NB4 (cell line): ENCODE results near the gene TTLL7.

Experiments used
- DNase-seq: peaks from one replicate; pipeline ENCODE4 v3.0.0; 2010; ENCODE audit warnings: low read depth
- H3K4me3 ChIP-seq: one replicate; pipeline ENCODE4 v1.5.1; 2011; ENCODE audit warnings: mild to moderate bottlenecking, low read depth, low read length, moderate library complexity
- MAX ChIP-seq: IDR thresholded peaks from 2 replicates; pipeline ENCODE4 v1.6.1; 2011; ENCODE audit warnings: low read depth, low read length
- MYC ChIP-seq: IDR thresholded peaks from 2 replicates; pipeline ENCODE4 v1.6.1; 2011; ENCODE audit warnings: low read depth, low read length
- POLR2A ChIP-seq: IDR thresholded peaks from 2 replicates; pipeline ENCODE4 v1.6.1; 2011; ENCODE audit warnings: mild to moderate bottlenecking; ENCODE audit not compliant: insufficient read length; ENCODE audit errors: extremely low read depth
- TF ChIP-seq, protein P1 (sequence below): IDR thresholded peaks from one replicate; pipeline ENCODE4 v1.5.1; 2012; ENCODE audit warnings: low read depth, low read length

TTLL7 gene

DNA sequence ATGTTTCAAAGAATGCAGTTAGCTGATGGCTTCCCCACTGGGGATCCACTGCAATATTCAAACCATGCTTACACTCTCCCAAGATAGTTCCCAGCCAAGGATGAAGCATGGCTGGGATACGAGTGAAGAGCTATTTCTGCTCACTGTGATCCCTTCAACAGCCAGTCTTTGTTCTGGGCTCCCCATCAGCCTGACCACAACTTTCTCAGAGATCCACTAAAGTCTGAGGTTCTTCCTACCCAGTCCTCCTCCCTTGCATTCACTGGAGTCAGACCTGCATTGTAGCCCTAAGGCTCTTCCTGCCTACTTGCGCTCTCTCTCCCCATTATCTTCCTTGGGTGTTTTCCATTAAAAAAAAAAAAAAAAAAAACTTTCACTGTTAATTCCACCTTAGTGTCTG is 101.4 kb downstream of the TTLL7 start:
- DNase-seq = no peak
- TF ChIP-seq POLR2A = no peak
- no peak for TF ChIP-seq MYC
- TF ChIP-seq, protein P1, sequence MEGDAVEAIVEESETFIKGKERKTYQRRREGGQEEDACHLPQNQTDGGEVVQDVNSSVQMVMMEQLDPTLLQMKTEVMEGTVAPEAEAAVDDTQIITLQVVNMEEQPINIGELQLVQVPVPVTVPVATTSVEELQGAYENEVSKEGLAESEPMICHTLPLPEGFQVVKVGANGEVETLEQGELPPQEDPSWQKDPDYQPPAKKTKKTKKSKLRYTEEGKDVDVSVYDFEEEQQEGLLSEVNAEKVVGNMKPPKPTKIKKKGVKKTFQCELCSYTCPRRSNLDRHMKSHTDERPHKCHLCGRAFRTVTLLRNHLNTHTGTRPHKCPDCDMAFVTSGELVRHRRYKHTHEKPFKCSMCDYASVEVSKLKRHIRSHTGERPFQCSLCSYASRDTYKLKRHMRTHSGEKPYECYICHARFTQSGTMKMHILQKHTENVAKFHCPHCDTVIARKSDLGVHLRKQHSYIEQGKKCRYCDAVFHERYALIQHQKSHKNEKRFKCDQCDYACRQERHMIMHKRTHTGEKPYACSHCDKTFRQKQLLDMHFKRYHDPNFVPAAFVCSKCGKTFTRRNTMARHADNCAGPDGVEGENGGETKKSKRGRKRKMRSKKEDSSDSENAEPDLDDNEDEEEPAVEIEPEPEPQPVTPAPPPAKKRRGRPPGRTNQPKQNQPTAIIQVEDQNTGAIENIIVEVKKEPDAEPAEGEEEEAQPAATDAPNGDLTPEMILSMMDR = no peak
- TF ChIP-seq MAX = no peak
- no peak overlapping the region for H3K4me3 ChIP-seq

- no peak for TF ChIP-seq POLR2A
- no peak for TF ChIP-seq MAX
- TF ChIP-seq MYC = no peak
- TF ChIP-seq, protein P1 = no peak
- no peak for DNase-seq
- no peak overlapping the region for H3K4me3 ChIP-seq
Measured at GRCh38 chr1:83896299-83896698, 102.6 kb downstream of the TTLL7 start.

DNA sequence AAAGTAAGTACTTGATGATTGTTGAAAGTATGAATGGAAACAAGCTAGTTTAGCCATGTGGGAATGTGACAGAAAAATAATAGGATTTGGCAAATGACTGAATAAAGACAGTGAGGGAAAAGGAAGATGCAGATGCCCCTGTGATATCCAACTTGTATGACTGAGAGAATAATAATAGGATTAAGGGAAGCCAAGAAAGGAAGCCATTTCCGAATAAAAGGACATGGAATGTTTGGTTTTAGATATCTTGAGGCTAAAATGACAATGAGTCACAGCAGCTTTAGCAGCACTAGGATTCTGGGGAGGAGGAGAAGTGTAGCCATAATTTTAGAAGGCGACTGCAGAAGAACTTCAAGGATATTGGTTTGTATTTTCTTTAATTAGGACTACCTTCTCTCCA is 109.2 kb downstream of the TTLL7 start:
- TF ChIP-seq MYC (no peak), POLR2A (no peak), MAX (no peak)
- TF ChIP-seq, protein P1 = no peak
- no peak for DNase-seq

GRCh38 chr1:83887483-83887882 is 111.4 kb downstream of the TTLL7 start:
- no peak overlapping the region for H3K4me3 ChIP-seq
- no peak for DNase-seq
- no peak for TF ChIP-seq POLR2A

More for the DNA sequence above, 109.2 kb downstream of the TTLL7 start:
- H3K4me3 ChIP-seq = no peak overlapping the region

DNA sequence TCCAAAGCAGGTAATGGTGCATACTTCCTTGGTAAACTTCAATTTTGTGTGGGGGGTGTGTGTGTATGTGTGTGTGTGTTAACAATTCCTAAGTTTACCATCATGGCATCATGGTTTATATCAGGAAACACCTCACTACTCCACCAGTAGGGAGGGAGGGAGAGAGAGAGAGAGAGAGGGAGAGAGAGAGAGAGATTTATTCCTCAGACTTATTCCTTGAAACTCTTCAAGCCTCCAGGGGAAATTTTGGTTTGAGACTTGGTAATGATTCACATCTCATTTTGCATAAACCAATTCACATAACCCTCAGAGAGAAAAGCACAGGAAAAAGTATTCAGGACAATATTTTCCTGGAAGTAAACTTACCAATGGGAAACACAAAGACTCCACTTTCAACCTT is 115.0 kb downstream of the TTLL7 start:
- no peak for DNase-seq
- no peak overlapping the region for H3K4me3 ChIP-seq
- TF ChIP-seq MAX = no peak
- TF ChIP-seq, protein P1 = no peak
- TF ChIP-seq POLR2A = no peak
- no peak for TF ChIP-seq MYC

GRCh38 chr1:83882906-83883305 is 116.0 kb downstream of the TTLL7 start:
- no peak overlapping the region for H3K4me3 ChIP-seq
- TF ChIP-seq, protein P1 = peak; percentile 15
- no peak for TF ChIP-seq POLR2A
- DNase-seq = peak; percentile 59

GRCh38 chr1:83872515-83872914 is 126.4 kb downstream of the TTLL7 start:
- TF ChIP-seq, protein P1 = no peak
- TF ChIP-seq MAX = no peak
- DNase-seq = no peak
- no peak overlapping the region for H3K4me3 ChIP-seq
